ENCODE measurements around the gene ACER1.

ACER1 gene

GRCh38 chr19:6271721-6272410 lies 61.5 kb downstream of the ACER1 start:
- DNase-seq = peak; percentile 92
- H3K79me1 ChIP-seq (replicated peaks; ENCODE audit: low read length, poor library complexity, severe bottlenecking) = peaks cover 40% of the 10 kb centered on the region
- H3K14ac ChIP-seq (ENCODE audit: low read length in 2 of 2) = no peak overlapping the region
- H3K9ac ChIP-seq (ENCODE audit: low read length) = peak overlapping the region; percentile 80
- WGBS = 27% methylated on average over 35 of the region's 35 CpGs
- H4K8ac ChIP-seq (ENCODE audit: low read length) = peak overlapping the region; percentile 72
- H3K4me3 ChIP-seq (ENCODE audit: insufficient read depth in 1 of 2, low read depth in 1 of 2, low read length in 2 of 2) = peak overlapping the region in 1 of 2 experiments; percentile 70
- H3K27me3 ChIP-seq (ENCODE audit: control insufficient read depth in 1 of 2, insufficient read depth in 1 of 2, low read length in 2 of 2) = no peaks in the 10 kb centered on the region
- peak overlapping the region; percentile 92 for H4K91ac ChIP-seq (ENCODE audit: low read length)
- H3K4me2 ChIP-seq (ENCODE audit: low read length, poor library complexity, severe bottlenecking) = peak overlapping the region; percentile 5
- H2BK15ac ChIP-seq (ENCODE audit: low read depth, poor library complexity, severe bottlenecking) = peak overlapping the region; percentile 99
- no peak overlapping the region for H2AFZ ChIP-seq (ENCODE audit: low read depth, low read length)
- peak overlapping the region; percentile 64 to 91 for H2BK12ac ChIP-seq (ENCODE audit: low read length in 2 of 2)
- no peak overlapping the region for H3K23ac ChIP-seq (ENCODE audit: low read length in 2 of 2)
- H2AK5ac ChIP-seq (ENCODE audit: low read length, severe bottlenecking) = no peak overlapping the region
- no peaks in the 10 kb centered on the region for H3K9me3 ChIP-seq (ENCODE audit: control insufficient read depth, low read length)
- H3K18ac ChIP-seq (ENCODE audit: low read depth in 1 of 2, low read length in 2 of 2) = peak overlapping the region; percentile 74 to 82
- no peak overlapping the region for H2BK5ac ChIP-seq (ENCODE audit: low read depth, low read length, poor library complexity, severe bottlenecking)
- H3K36me3 ChIP-seq (ENCODE audit: control insufficient read depth in 1 of 2, insufficient read depth in 2 of 2, low read depth in 1 of 2, low read length in 2 of 2) = peaks cover 33 to 50% of the 10 kb centered on the region in 2 experiments
- H3K27ac ChIP-seq (ENCODE audit: low read length, poor library complexity, severe bottlenecking) = no peak overlapping the region
- peaks cover 40% of the 10 kb centered on the region for H3K4me1 ChIP-seq (ENCODE audit: control insufficient read depth, insufficient read depth, low read depth, low read length)
- H2BK120ac ChIP-seq (ENCODE audit: low read depth, low read length) = peak overlapping the region; percentile 97
- peak overlapping the region; percentile 46 to 55 for H3K4ac ChIP-seq (ENCODE audit: low read depth in 1 of 2, low read length in 2 of 2)

GRCh38 chr19:6271251-6271650 lies 62.2 kb downstream of the ACER1 start:
- peak overlapping the region; percentile 67 to 82 for H3K18ac ChIP-seq (ENCODE audit: low read depth in 1 of 2, low read length in 2 of 2)
- H3K4me1 ChIP-seq (ENCODE audit: control insufficient read depth, insufficient read depth, low read depth, low read length) = peaks cover 37% of the 10 kb centered on the region
- no peak overlapping the region for H3K27ac ChIP-seq (ENCODE audit: low read length, poor library complexity, severe bottlenecking)
- 87% methylated on average over 9 of the region's 9 CpGs for WGBS
- peaks cover 37 to 49% of the 10 kb centered on the region in 2 experiments for H3K36me3 ChIP-seq (ENCODE audit: control insufficient read depth in 1 of 2, insufficient read depth in 2 of 2, low read depth in 1 of 2, low read length in 2 of 2)
- H2BK120ac ChIP-seq (ENCODE audit: low read depth, low read length) = peak overlapping the region; percentile 64
- peak overlapping the region; percentile 86 for H4K91ac ChIP-seq (ENCODE audit: low read length)
- H3K14ac ChIP-seq (ENCODE audit: low read length in 2 of 2) = peak overlapping the region in 1 of 2 experiments; percentile 23
- peak overlapping the region; percentile 80 for H3K9ac ChIP-seq (ENCODE audit: low read length)
- no peaks in the 10 kb centered on the region for H3K27me3 ChIP-seq (ENCODE audit: control insufficient read depth in 1 of 2, insufficient read depth in 1 of 2, low read length in 2 of 2)
- peak overlapping the region; percentile 82 for H2BK15ac ChIP-seq (ENCODE audit: low read depth, poor library complexity, severe bottlenecking)
- peak overlapping the region; percentile 4 to 64 for H2BK12ac ChIP-seq (ENCODE audit: low read length in 2 of 2)
- H3K4me2 ChIP-seq (ENCODE audit: low read length, poor library complexity, severe bottlenecking) = no peak overlapping the region
- no peak overlapping the region for H3K23ac ChIP-seq (ENCODE audit: low read length in 2 of 2)
- H2AK5ac ChIP-seq (ENCODE audit: low read length, severe bottlenecking) = no peak overlapping the region
- no peak overlapping the region for H2AFZ ChIP-seq (ENCODE audit: low read depth, low read length)
- peak; percentile 66 for DNase-seq
- H2BK5ac ChIP-seq (ENCODE audit: low read depth, low read length, poor library complexity, severe bottlenecking) = no peak overlapping the region
- peak overlapping the region; percentile 46 to 55 for H3K4ac ChIP-seq (ENCODE audit: low read depth in 1 of 2, low read length in 2 of 2)
- H4K8ac ChIP-seq (ENCODE audit: low read length) = peak overlapping the region; percentile 3
- peak overlapping the region in 1 of 2 experiments; percentile 70 for H3K4me3 ChIP-seq (ENCODE audit: insufficient read depth in 1 of 2, low read depth in 1 of 2, low read length in 2 of 2)
- H3K79me1 ChIP-seq (replicated peaks; ENCODE audit: low read length, poor library complexity, severe bottlenecking) = peaks cover 39% of the 10 kb centered on the region
- no peaks in the 10 kb centered on the region for H3K9me3 ChIP-seq (ENCODE audit: control insufficient read depth, low read length)

- Histone ChIP-seq H2BK5ac (ENCODE audit: low read depth, low read length, poor library complexity, severe bottlenecking) (no peak overlapping the region), H3K4ac (ENCODE audit: low read depth in 1 of 2, low read length in 2 of 2) (no peak overlapping the region), H3K23ac (ENCODE audit: low read length in 2 of 2) (peak overlapping the region in 1 of 2 experiments; percentile 51), H3K14ac (ENCODE audit: low read length in 2 of 2) (peak overlapping the region in 1 of 2 experiments; percentile 39), H2AFZ (ENCODE audit: low read depth, low read length) (no peak overlapping the region), H2BK15ac (ENCODE audit: low read depth, poor library complexity, severe bottlenecking) (no peak overlapping the region), H3K9me3 (ENCODE audit: control insufficient read depth, low read length) (no peaks in the 10 kb centered on the region), H3K36me3 (ENCODE audit: control insufficient read depth in 1 of 2, insufficient read depth in 2 of 2, low read depth in 1 of 2, low read length in 2 of 2) (peaks cover 37 to 45% of the 10 kb centered on the region in 2 experiments), H3K79me1 (replicated peaks; ENCODE audit: low read length, poor library complexity, severe bottlenecking) (peaks cover 38% of the 10 kb centered on the region), H2BK120ac (ENCODE audit: low read depth, low read length) (no peak overlapping the region), H3K9ac (ENCODE audit: low read length) (peak overlapping the region; percentile 80), H3K18ac (ENCODE audit: low read depth in 1 of 2, low read length in 2 of 2) (peak overlapping the region; percentile 16 to 64), H3K4me1 (ENCODE audit: control insufficient read depth, insufficient read depth, low read depth, low read length) (peaks cover 35% of the 10 kb centered on the region), H3K27me3 (ENCODE audit: control insufficient read depth in 1 of 2, insufficient read depth in 1 of 2, low read length in 2 of 2) (no peaks in the 10 kb centered on the region), H4K91ac (ENCODE audit: low read length) (peak overlapping the region; percentile 36), H4K8ac (ENCODE audit: low read length) (no peak overlapping the region), H3K4me3 (ENCODE audit: insufficient read depth in 1 of 2, low read depth in 1 of 2, low read length in 2 of 2) (peak overlapping the region in 1 of 2 experiments; percentile 70), H3K4me2 (ENCODE audit: low read length, poor library complexity, severe bottlenecking) (no peak overlapping the region), H3K27ac (ENCODE audit: low read length, poor library complexity, severe bottlenecking) (no peak overlapping the region), H2AK5ac (ENCODE audit: low read length, severe bottlenecking) (no peak overlapping the region), H2BK12ac (ENCODE audit: low read length in 2 of 2) (peak overlapping the region; percentile 7 to 64)
- DNase-seq = no peak
- 98% methylated on average over 17 of the region's 17 CpGs for WGBS
Observed at GRCh38 chr19:6270822-6271221, 62.6 kb downstream of the ACER1 start.

- peak overlapping the region in 1 of 2 experiments; percentile 7 for H2BK12ac ChIP-seq (ENCODE audit: low read length in 2 of 2)
- no peaks in the 10 kb centered on the region for H3K27me3 ChIP-seq (ENCODE audit: control insufficient read depth in 1 of 2, insufficient read depth in 1 of 2, low read length in 2 of 2)
- no peak overlapping the region for H2AFZ ChIP-seq (ENCODE audit: low read depth, low read length)
- no peak for DNase-seq
- H3K36me3 ChIP-seq (ENCODE audit: control insufficient read depth in 1 of 2, insufficient read depth in 2 of 2, low read depth in 1 of 2, low read length in 2 of 2) = peaks cover 37 to 39% of the 10 kb centered on the region in 2 experiments
- no peak overlapping the region for H2BK120ac ChIP-seq (ENCODE audit: low read depth, low read length)
- no peak overlapping the region for H2BK15ac ChIP-seq (ENCODE audit: low read depth, poor library complexity, severe bottlenecking)
- no peak overlapping the region for H3K14ac ChIP-seq (ENCODE audit: low read length in 2 of 2)
- peaks cover 35% of the 10 kb centered on the region for H3K4me1 ChIP-seq (ENCODE audit: control insufficient read depth, insufficient read depth, low read depth, low read length)
- H2AK5ac ChIP-seq (ENCODE audit: low read length, severe bottlenecking) = no peak overlapping the region
- H2BK5ac ChIP-seq (ENCODE audit: low read depth, low read length, poor library complexity, severe bottlenecking) = no peak overlapping the region
- WGBS = 95% methylated on average over 31 of the region's 31 CpGs
- H3K79me1 ChIP-seq (replicated peaks; ENCODE audit: low read length, poor library complexity, severe bottlenecking) = peaks cover 35% of the 10 kb centered on the region
- no peak overlapping the region for H4K8ac ChIP-seq (ENCODE audit: low read length)
- H3K4me3 ChIP-seq (ENCODE audit: insufficient read depth in 1 of 2, low read depth in 1 of 2, low read length in 2 of 2) = peak overlapping the region in 1 of 2 experiments; percentile 70
- H3K9ac ChIP-seq (ENCODE audit: low read length) = peak overlapping the region; percentile 80
- no peak overlapping the region for H3K4me2 ChIP-seq (ENCODE audit: low read length, poor library complexity, severe bottlenecking)
- H3K23ac ChIP-seq (ENCODE audit: low read length in 2 of 2) = peak overlapping the region in 1 of 2 experiments; percentile 51
- no peaks in the 10 kb centered on the region for H3K9me3 ChIP-seq (ENCODE audit: control insufficient read depth, low read length)
- H4K91ac ChIP-seq (ENCODE audit: low read length) = peak overlapping the region; percentile 9
- no peak overlapping the region for H3K4ac ChIP-seq (ENCODE audit: low read depth in 1 of 2, low read length in 2 of 2)
- no peak overlapping the region for H3K27ac ChIP-seq (ENCODE audit: low read length, poor library complexity, severe bottlenecking)
- H3K18ac ChIP-seq (ENCODE audit: low read depth in 1 of 2, low read length in 2 of 2) = no peak overlapping the region
Observed at GRCh38 chr19:6270076-6270745, 63.2 kb downstream of the ACER1 start.
